Endothelial cell of umbilical vein (primary cell): Measurements from ENCODE around the gene MTERF4. TPM values are rescaled to one million over a fixed set of nuclear protein-coding genes. Genes with fewer than 3 reads are reported as not detected.
A peak's percentile ranks its signal among the peaks of the same experiment; 100 is the strongest.

ENCODE experiments used
- BruUV-seq: library from RNA; stranded (reverse); fragments of 400-500 nt; replicated peaks from 2 replicates; lab custom pipeline; 2021; lab: Mats Ljungman, UMichigan
- CTCF ChIA-PET: fragments of 300-600, 350-600 bp; sonication (Branson Sonifier 250); formaldehyde crosslinking; loops from one replicate; lab custom pipeline; 2021; ENCODE audit warnings: antibody characterized with exemption, inconsistent platforms; lab: Charles Lee
- POLR2A ChIA-PET: fragments of 300-600, 350-600 bp; sonication (Branson Sonifier 250); formaldehyde crosslinking; loops from one replicate; lab custom pipeline; 2021; ENCODE audit warnings: antibody characterized with exemption, inconsistent platforms; lab: Charles Lee
- DNase-seq: peaks from one replicate; pipeline ENCODE4 v3.0.0-alpha.2; 2011; ENCODE audit warnings: low read depth, low spot score
- FAIRE-seq: peaks from 2 replicates; lab custom pipeline; 2011; peaks lifted over from hg19 to GRCh38; lab: Jason Lieb, UNC
- H2AFZ ChIP-seq: 2 replicates; pipeline ENCODE4 v1.6.0; 2012; ENCODE audit warnings: low read depth, low read length, control low read depth, inconsistent platforms
- H3K27ac ChIP-seq: 2 replicates; pipeline ENCODE4 v1.5.1; 2011; ENCODE audit warnings: low read depth, mild to moderate bottlenecking, control low read depth, low read length, moderate library complexity; ENCODE audit not compliant: insufficient read depth
- H3K27me3 ChIP-seq, 2 experiments: 2 replicates each; pipeline versions ENCODE4 v1.6.0 to v1.6.1; 2011; ENCODE audit warnings: low read length in 2 of 2, mixed read lengths in 1 of 2; ENCODE audit not compliant: control insufficient read depth in 2 of 2, insufficient read depth in 2 of 2
- H3K36me3 ChIP-seq, 2 experiments: 2 replicates in 1 of 2; 3 replicates in 1 of 2; pipeline ENCODE4 v1.5.1; 2011; ENCODE audit warnings: low read length in 2 of 2, mild to moderate bottlenecking in 1 of 2, moderate library complexity in 1 of 2; ENCODE audit not compliant: control insufficient read depth in 2 of 2, insufficient read depth in 2 of 2; ENCODE audit errors: extremely low read depth in 1 of 2
- H3K4me1 ChIP-seq: 3 replicates; pipeline ENCODE4 v1.5.1; 2011; ENCODE audit warnings: mild to moderate bottlenecking, low read length; ENCODE audit not compliant: control insufficient read depth, insufficient read depth; ENCODE audit errors: extremely low read depth
- H3K4me2 ChIP-seq: 2 replicates; pipeline ENCODE4 v1.6.1; 2011; ENCODE audit warnings: low read length, control low read depth, mixed read lengths; ENCODE audit not compliant: insufficient read depth
- H3K4me3 ChIP-seq, 3 experiments: fragments of 200-600 bp in 1 of 3; sonication (generic), shearing (Covaris generic) in 1 of 3; replicated peaks in 1 of 3; 2 replicates each; pipeline ENCODE4 v1.5.1; 2011 to 2016; ENCODE audit warnings: control low read depth in 3 of 3, low read length in 3 of 3, mild to moderate bottlenecking in 2 of 3, inconsistent platforms in 1 of 3, low read depth in 1 of 3, moderate library complexity in 1 of 3; ENCODE audit not compliant: insufficient read depth in 1 of 3
- H3K79me2 ChIP-seq: 2 replicates; pipeline ENCODE4 v1.6.0; 2012; ENCODE audit warnings: low read length, inconsistent platforms; ENCODE audit not compliant: control insufficient read depth, insufficient read depth
- H3K9ac ChIP-seq: replicated peaks from 2 replicates; pipeline ENCODE3; 2011; ENCODE audit warnings: low read length, control low read depth; ENCODE audit not compliant: insufficient read depth; ENCODE audit errors: extremely low read depth
- H3K9me1 ChIP-seq: replicated peaks from 3 replicates; pipeline ENCODE4 v1.6.0; 2011; ENCODE audit warnings: mild to moderate bottlenecking, low read length; ENCODE audit not compliant: control insufficient read depth, insufficient read depth; ENCODE audit errors: extremely low read depth
- H3K9me3 ChIP-seq: replicated peaks from 2 replicates; pipeline ENCODE4 v1.5.1; 2012; ENCODE audit warnings: low read length, inconsistent platforms; ENCODE audit not compliant: control insufficient read depth, insufficient read depth
- H4K20me1 ChIP-seq: replicated peaks from 2 replicates; pipeline ENCODE3; 2011; ENCODE audit warnings: mild to moderate bottlenecking, low read length; ENCODE audit not compliant: control insufficient read depth, insufficient read depth; ENCODE audit errors: extremely low read depth
- EZH2 ChIP-seq: IDR thresholded peaks from 2 replicates; pipeline ENCODE4 v1.6.1; 2012; ENCODE audit warnings: borderline replicate concordance, low read depth, mild to moderate bottlenecking, moderate library complexity, low read length, inconsistent platforms; ENCODE audit not compliant: severe bottlenecking
- FOS ChIP-seq: IDR thresholded peaks from 2 replicates; pipeline ENCODE4 v1.6.1; 2011; ENCODE audit warnings: mild to moderate bottlenecking, low read length, moderate library complexity, borderline replicate concordance; ENCODE audit not compliant: insufficient read depth
- GATA2 ChIP-seq: IDR thresholded peaks from 2 replicates; pipeline ENCODE4 v1.7.0; 2011; ENCODE audit warnings: low read depth, mild to moderate bottlenecking, moderate library complexity, mixed read lengths, low read length; ENCODE audit not compliant: insufficient read length, insufficient read depth
- JUN ChIP-seq: IDR thresholded peaks from 2 replicates; pipeline ENCODE4 v1.6.1; 2011; ENCODE audit warnings: borderline replicate concordance, low read depth; ENCODE audit not compliant: insufficient read length, insufficient read depth
- MAX ChIP-seq: IDR thresholded peaks from 2 replicates; pipeline ENCODE4 v1.6.1; 2011; ENCODE audit not compliant: insufficient read depth, insufficient read length
- MYC ChIP-seq: IDR thresholded peaks from one replicate; pipeline ENCODE4 v1.6.1; 2011; ENCODE audit warnings: mild to moderate bottlenecking, low read depth, low read length
- POLR2A ChIP-seq: IDR thresholded peaks from 2 replicates; pipeline ENCODE4 v1.6.1; 2012; ENCODE audit warnings: low read depth, mild to moderate bottlenecking, control low read depth, low read length
- POLR2AphosphoS5 ChIP-seq: IDR thresholded peaks from 2 replicates; pipeline ENCODE4 v1.6.1; 2012; ENCODE audit warnings: low read depth, mild to moderate bottlenecking, control low read depth, low read length, moderate library complexity; ENCODE audit not compliant: insufficient read depth
- dilution Hi-C: fragments of 300-500 bp; cut with MboI; formaldehyde crosslinking; loops from one replicate; pipeline ENCODE4 v1.15.0; 2019; ENCODE audit warnings: low sequenced_read_pairs; ENCODE audit not compliant: extremely low pct_ligation_motif_present
- intact Hi-C: fragments of 100-400 bp; cut with micrococcal nuclease; formaldehyde crosslinking; loops from one replicate; pipeline ENCODE4 v1.10.0; 2022
- polyA plus RNA-seq, 4 experiments: library from polyadenylated mRNA; depleted of rRNA in 3 of 4; stranded (reverse) in 3 of 4; unstranded in 1 of 4; fragments of >200 nt; gene quantifications; 2 replicates each; pipeline versions ENCODE4 v1.2.1 to v1.2.3, GENCODE V29; 2011 to 2012; ENCODE audit warnings: missing spikeins in 1 of 4
- total RNA-seq: library from RNA; stranded (reverse); gene quantifications from 2 replicates; pipeline ENCODE4 v1.2.3, GENCODE V29; 2021
- TF ChIP-seq, protein P1 (sequence below), 2 donors: IDR thresholded peaks; 1 replicate in 1 of 2; 2 replicates in 1 of 2; pipeline ENCODE4 v1.5.1; 2011; ENCODE audit warnings: low read length in 2 of 2, mild to moderate bottlenecking in 2 of 2, moderate library complexity in 2 of 2, control low read depth in 1 of 2, inconsistent platforms in 1 of 2, low read depth in 1 of 2; ENCODE audit not compliant: insufficient read depth in 1 of 2; ENCODE audit errors: extremely low read depth in 1 of 2

The MTERF4 gene
- total and polyA plus RNA-seq, 2 donors (not counting 3 experiments of a cell fraction or from before 2014, with no cell fraction given) = 14.7 to 27.3 TPM

GRCh38 chr2:241095594-241096290, 6.3 kb downstream of the MTERF4 start:
- H3K36me3 ChIP-seq = peaks cover 9% of the 10 kb centered on the region in 2 experiments
- no peak overlapping the region for H3K27ac ChIP-seq
- H2AFZ ChIP-seq = no peak overlapping the region
- no peak for DNase-seq
- dilution Hi-C loops = no loop called here
- H3K27me3 ChIP-seq = no peaks in the 10 kb centered on the region
- ChIA-PET CTCF (interaction anchor here (1.0 to 1.2 kb wide), 2 partner anchors 17 to 112 kb away, joined by 4 to 5 read pairs; no protein-coding TSS in a partner anchor), POLR2A (interaction anchor here (0.6 kb wide), 1 partner anchor 10 kb away, joined by 6 read pairs; no protein-coding TSS in a partner anchor)
- H3K4me1 ChIP-seq = no peaks in the 10 kb centered on the region
- H3K4me2 ChIP-seq = no peak overlapping the region
- intact Hi-C loops = no loop called here
- H3K4me3 ChIP-seq = no peak overlapping the region
- no peaks in the 10 kb centered on the region for H3K9me3 ChIP-seq
- no peak for TF ChIP-seq GATA2
- TF ChIP-seq POLR2A = no peak
- no peak for TF ChIP-seq MAX
- TF ChIP-seq JUN = no peak
- TF ChIP-seq EZH2 = no peak
- no peak for TF ChIP-seq POLR2AphosphoS5
- no peak for TF ChIP-seq MYC
- TF ChIP-seq, protein P1, sequence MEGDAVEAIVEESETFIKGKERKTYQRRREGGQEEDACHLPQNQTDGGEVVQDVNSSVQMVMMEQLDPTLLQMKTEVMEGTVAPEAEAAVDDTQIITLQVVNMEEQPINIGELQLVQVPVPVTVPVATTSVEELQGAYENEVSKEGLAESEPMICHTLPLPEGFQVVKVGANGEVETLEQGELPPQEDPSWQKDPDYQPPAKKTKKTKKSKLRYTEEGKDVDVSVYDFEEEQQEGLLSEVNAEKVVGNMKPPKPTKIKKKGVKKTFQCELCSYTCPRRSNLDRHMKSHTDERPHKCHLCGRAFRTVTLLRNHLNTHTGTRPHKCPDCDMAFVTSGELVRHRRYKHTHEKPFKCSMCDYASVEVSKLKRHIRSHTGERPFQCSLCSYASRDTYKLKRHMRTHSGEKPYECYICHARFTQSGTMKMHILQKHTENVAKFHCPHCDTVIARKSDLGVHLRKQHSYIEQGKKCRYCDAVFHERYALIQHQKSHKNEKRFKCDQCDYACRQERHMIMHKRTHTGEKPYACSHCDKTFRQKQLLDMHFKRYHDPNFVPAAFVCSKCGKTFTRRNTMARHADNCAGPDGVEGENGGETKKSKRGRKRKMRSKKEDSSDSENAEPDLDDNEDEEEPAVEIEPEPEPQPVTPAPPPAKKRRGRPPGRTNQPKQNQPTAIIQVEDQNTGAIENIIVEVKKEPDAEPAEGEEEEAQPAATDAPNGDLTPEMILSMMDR (IDR thresholded peaks at IDR 0.05; ENCODE audit: extremely low read depth in 1 of 2, insufficient read depth in 1 of 2, low read depth in 1 of 2, low read length in 2 of 2) = no peak
- TF ChIP-seq FOS = no peak
- no TSS peak for BruUV-seq
- H3K79me2 ChIP-seq = peaks cover 13% of the 10 kb centered on the region
- no peaks in the 10 kb centered on the region for H3K9me1 ChIP-seq
- no peak overlapping the region for H3K9ac ChIP-seq
- no peaks in the 10 kb centered on the region for H4K20me1 ChIP-seq
- peak; percentile 4 for FAIRE-seq
